Activated naive CD4-positive, alpha-beta T cell treated with anti-CD3 and anti-CD28 coated beads, Interleukin-2, amount 50 U/mL, for 24 hours (primary cell): ENCODE results near the gene SPATA45.
A peak's percentile ranks its signal among the peaks of the same experiment; 100 is the strongest.
"Not testable (repeated sequence)": the region's sequence is repeated elsewhere in the genome, so short reads cannot be mapped to it uniquely, and the experiment has no call there.

Source experiments
- H3K27ac Mint-ChIP-seq: one replicate; pipeline ENCODE4 v1.8.0; 2021; ENCODE audit warnings: mild to moderate bottlenecking, mixed read lengths
- H3K27me3 Mint-ChIP-seq: one replicate; pipeline ENCODE4 v1.8.0; 2021; ENCODE audit warnings: mixed read lengths
- H3K36me3 Mint-ChIP-seq: one replicate; pipeline ENCODE4 v1.8.0; 2021; ENCODE audit warnings: mixed read lengths
- H3K4me1 Mint-ChIP-seq: one replicate; pipeline ENCODE4 v1.8.0; 2021; ENCODE audit warnings: mixed read lengths
- H3K4me3 Mint-ChIP-seq: one replicate; pipeline ENCODE4 v1.8.0; 2021; ENCODE audit warnings: mild to moderate bottlenecking, mixed read lengths
- H3K9me3 Mint-ChIP-seq: one replicate; pipeline ENCODE4 v1.8.0; 2021; ENCODE audit warnings: mixed read lengths

The SPATA45 gene

GRCh38 chr1:212853658-212854057 is 6.2 kb upstream of the SPATA45 start:
- peaks cover 20% of the 10 kb centered on the region for H3K4me1 Mint-ChIP-seq
- no peak overlapping the region for H3K4me3 Mint-ChIP-seq
- no peak overlapping the region for H3K27ac Mint-ChIP-seq
- no peaks in the 10 kb centered on the region for H3K27me3 Mint-ChIP-seq
- peaks cover 9% of the 10 kb centered on the region for H3K36me3 Mint-ChIP-seq
- H3K9me3 Mint-ChIP-seq: peaks cover 5% of the 10 kb centered on the region

DNA sequence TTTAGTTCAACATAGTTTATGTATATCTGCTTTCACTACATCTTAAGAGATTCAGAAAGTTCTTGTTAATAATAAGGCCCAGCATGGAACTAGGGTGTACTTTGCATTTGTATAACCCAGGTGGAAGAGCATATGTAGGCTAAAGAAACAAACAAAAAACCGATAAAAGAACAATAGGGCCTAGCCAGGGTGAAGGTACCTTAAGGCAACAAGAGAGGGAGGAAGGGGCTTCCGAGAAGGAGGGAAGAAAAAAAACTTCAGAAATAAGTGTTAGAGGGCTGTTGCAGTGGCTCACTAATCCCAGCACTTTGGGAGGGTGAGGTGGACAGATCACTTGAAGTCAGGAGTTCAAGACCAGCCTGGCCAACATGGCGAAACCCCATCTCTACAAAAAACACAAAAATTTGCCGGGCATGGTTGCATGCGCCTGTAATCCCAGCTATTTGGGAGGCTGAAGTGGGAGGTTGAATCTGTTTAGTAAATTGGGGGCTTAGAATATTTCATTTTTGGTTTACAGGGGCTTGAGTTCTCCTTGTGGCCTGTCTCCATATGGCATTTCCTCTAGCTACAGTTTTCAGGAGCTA is 4.7 kb upstream of the SPATA45 start:
- Mint-ChIP-seq H3K27ac (no peak overlapping the region), H3K4me3 (no peak overlapping the region), H3K27me3 (no peaks in the 10 kb centered on the region), H3K9me3 (peaks cover 5% of the 10 kb centered on the region), H3K36me3 (peaks cover 9% of the 10 kb centered on the region), H3K4me1 (peaks cover 12% of the 10 kb centered on the region)

DNA sequence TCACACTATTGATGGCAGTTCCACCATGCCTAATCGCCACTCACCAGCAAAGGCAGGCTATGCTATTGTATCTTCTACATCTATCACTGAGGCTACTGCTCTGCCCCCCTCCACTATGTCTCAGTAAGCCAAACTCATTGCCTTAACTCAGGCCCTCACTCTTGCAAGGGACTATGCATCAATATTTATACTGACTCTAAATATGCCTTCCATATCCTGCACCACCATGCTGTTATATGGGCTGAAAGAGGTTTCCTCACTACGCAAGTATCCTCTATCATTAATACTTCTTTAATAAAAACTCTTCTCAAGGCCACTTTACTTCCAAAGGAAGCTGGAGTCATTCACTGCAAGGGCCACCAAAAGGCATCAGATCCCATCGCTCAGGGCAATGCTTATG is 2.9 kb downstream of the SPATA45 start:
- not testable (repeated sequence) for H3K4me3 Mint-ChIP-seq, H3K4me1 Mint-ChIP-seq, H3K27me3 Mint-ChIP-seq, H3K9me3 Mint-ChIP-seq, H3K36me3 Mint-ChIP-seq, H3K27ac Mint-ChIP-seq

DNA sequence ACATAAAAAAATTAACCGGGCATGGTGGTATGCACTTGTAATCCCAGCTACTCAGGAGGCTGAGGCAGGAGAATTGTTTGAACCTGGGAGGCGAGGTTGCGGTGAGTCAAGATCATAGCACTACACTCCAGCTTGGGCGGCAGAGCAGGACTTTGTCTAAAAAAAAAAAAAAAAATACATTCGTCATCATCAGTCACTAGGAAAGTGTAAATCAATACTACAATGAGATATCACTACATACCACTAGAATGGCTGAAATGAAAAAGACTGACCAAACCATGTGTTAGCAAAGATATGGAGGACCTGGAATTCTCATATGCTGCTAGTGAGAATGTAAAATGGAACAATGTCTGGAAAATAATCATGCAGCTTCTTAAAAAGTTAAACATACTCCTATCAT is 9.3 kb downstream of the SPATA45 start:
- H3K27me3 Mint-ChIP-seq: no peaks in the 10 kb centered on the region
- no peaks in the 10 kb centered on the region for H3K4me1 Mint-ChIP-seq
- H3K4me3 Mint-ChIP-seq: no peak overlapping the region
- no peaks in the 10 kb centered on the region for H3K36me3 Mint-ChIP-seq
- H3K27ac Mint-ChIP-seq: no peak overlapping the region
- no peaks in the 10 kb centered on the region for H3K9me3 Mint-ChIP-seq

GRCh38 chr1:212833211-212834207 is 13.9 kb downstream of the SPATA45 start:
- H3K4me1 Mint-ChIP-seq, H3K27ac Mint-ChIP-seq, H3K36me3 Mint-ChIP-seq, H3K9me3 Mint-ChIP-seq, H3K4me3 Mint-ChIP-seq, H3K27me3 Mint-ChIP-seq: not testable (repeated sequence)

DNA sequence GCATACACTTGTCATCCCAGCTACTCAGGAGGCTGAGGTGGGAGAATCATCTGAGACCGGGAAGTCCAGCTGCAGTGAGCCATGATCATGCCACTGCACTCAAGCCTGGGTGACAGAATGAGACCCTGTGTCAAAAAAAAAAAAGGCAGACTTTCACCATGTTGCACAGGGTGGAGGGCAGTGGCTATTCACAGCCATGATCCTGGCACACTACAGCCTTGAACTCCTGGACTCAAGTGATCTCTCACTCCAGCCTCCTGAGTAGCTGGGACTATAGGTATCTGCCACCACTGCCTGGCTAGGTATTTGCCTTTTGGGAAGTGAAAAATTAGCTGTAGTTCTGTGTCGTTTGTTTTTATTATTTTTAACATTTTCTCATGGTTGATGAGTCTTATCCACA is 19.1 kb downstream of the SPATA45 start:
- H3K27me3 Mint-ChIP-seq: no peaks in the 10 kb centered on the region
- H3K9me3 Mint-ChIP-seq: peaks cover 14% of the 10 kb centered on the region
- no peak overlapping the region for H3K27ac Mint-ChIP-seq
- peaks cover 10% of the 10 kb centered on the region for H3K36me3 Mint-ChIP-seq
- no peak overlapping the region for H3K4me3 Mint-ChIP-seq
- no peaks in the 10 kb centered on the region for H3K4me1 Mint-ChIP-seq

- no peaks in the 10 kb centered on the region for H3K27me3 Mint-ChIP-seq
Observed at GRCh38 chr1:212827831-212828278, 19.6 kb downstream of the SPATA45 start.

GRCh38 chr1:212827171-212827776 is 20.2 kb downstream of the SPATA45 start:
- Mint-ChIP-seq H3K27me3 (no peaks in the 10 kb centered on the region), H3K4me3 (no peak overlapping the region), H3K4me1 (no peaks in the 10 kb centered on the region), H3K9me3 (peaks cover 14% of the 10 kb centered on the region), H3K27ac (no peak overlapping the region), H3K36me3 (peaks cover 10% of the 10 kb centered on the region)

More at GRCh38 chr1:212827831-212828278, 19.6 kb downstream of the SPATA45 start:
- Mint-ChIP-seq H3K4me1 (no peaks in the 10 kb centered on the region), H3K36me3 (peaks cover 10% of the 10 kb centered on the region), H3K9me3 (peaks cover 14% of the 10 kb centered on the region), H3K4me3 (no peak overlapping the region), H3K27ac (no peak overlapping the region)

GRCh38 chr1:212825798-212826452 is 21.5 kb downstream of the SPATA45 start:
- Mint-ChIP-seq H3K27me3 (no peaks in the 10 kb centered on the region), H3K36me3 (peaks cover 10% of the 10 kb centered on the region), H3K9me3 (peaks cover 14% of the 10 kb centered on the region), H3K4me3 (no peak overlapping the region), H3K27ac (no peak overlapping the region), H3K4me1 (no peaks in the 10 kb centered on the region)

DNA sequence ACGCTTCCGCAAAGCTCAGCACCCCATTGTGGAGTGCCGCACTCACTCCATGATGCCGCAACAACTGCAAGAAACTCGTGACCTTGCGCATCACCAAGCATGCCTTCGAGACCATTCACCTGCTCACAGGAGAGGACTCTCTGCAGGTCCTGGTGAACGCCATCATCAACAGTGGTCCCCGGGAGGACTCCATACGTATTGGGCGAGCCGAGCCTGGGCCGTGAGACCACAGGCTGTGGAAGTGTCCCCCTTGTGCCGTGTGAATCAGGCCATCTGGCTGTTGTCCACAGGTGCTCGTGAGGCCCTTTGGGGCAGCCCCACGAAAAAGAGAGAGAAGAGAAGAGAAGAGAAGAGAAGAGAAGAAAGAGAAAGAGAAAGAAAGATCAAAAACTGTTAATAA is 23.2 kb downstream of the SPATA45 start:
- peak overlapping the region; percentile 69 for H3K27ac Mint-ChIP-seq
- H3K4me1 Mint-ChIP-seq: peaks cover 3% of the 10 kb centered on the region

GRCh38 chr1:212822956-212823355 is 24.5 kb downstream of the SPATA45 start:
- Mint-ChIP-seq H3K4me3 (no peak overlapping the region), H3K27ac (no peak overlapping the region), H3K36me3 (peaks cover 10% of the 10 kb centered on the region), H3K27me3 (no peaks in the 10 kb centered on the region), H3K9me3 (peaks cover 14% of the 10 kb centered on the region), H3K4me1 (peaks cover 3% of the 10 kb centered on the region)

More for the DNA sequence above, 23.2 kb downstream of the SPATA45 start:
- H3K27me3 Mint-ChIP-seq: no peaks in the 10 kb centered on the region
- no peak overlapping the region for H3K4me3 Mint-ChIP-seq
- H3K36me3 Mint-ChIP-seq: peaks cover 10% of the 10 kb centered on the region
- H3K9me3 Mint-ChIP-seq: peaks cover 14% of the 10 kb centered on the region

DNA sequence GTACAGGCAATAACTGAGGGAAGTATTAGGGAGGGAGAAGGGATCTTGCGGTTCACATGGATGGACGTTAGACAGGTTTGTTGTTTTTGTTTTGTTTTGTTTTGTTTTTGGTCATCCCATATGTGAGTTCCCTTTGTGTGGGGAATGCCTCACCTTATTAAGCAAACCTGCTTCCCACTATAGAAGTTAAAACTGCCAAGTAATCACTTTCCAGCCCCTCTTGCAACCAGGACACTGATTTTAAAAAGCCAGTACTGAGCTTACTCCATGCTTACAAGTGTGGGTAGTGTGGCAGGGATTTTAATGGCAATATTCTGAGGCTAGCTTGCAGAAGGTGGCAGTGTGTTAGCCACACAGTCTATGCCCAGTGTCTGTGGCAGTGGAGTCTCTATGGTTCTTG is 26.5 kb downstream of the SPATA45 start:
- Mint-ChIP-seq H3K27me3 (no peaks in the 10 kb centered on the region), H3K4me3 (no peak overlapping the region), H3K27ac (no peak overlapping the region), H3K9me3 (peaks cover 12% of the 10 kb centered on the region), H3K4me1 (peaks cover 3% of the 10 kb centered on the region), H3K36me3 (peaks cover 9% of the 10 kb centered on the region)

DNA sequence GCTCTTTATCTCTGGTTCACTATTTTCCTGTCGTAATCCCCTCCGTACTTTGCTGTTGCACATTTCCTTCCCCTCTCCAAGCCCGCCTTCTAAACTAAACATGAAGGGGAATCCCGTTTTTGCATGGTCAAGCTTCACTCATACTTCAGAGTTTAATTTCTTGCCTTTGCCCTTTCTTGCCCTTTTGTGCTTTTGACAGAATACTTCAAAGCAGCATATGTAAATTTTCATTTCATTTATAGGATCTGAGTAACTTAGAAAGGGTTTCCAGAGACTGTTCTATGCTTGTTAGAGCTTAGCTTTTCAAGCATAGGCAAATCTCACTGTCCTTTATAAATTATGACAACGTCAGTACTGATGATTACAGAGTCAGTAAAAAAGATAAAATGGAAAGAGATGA is 27.7 kb downstream of the SPATA45 start:
- H3K27ac Mint-ChIP-seq: no peak overlapping the region

DNA sequence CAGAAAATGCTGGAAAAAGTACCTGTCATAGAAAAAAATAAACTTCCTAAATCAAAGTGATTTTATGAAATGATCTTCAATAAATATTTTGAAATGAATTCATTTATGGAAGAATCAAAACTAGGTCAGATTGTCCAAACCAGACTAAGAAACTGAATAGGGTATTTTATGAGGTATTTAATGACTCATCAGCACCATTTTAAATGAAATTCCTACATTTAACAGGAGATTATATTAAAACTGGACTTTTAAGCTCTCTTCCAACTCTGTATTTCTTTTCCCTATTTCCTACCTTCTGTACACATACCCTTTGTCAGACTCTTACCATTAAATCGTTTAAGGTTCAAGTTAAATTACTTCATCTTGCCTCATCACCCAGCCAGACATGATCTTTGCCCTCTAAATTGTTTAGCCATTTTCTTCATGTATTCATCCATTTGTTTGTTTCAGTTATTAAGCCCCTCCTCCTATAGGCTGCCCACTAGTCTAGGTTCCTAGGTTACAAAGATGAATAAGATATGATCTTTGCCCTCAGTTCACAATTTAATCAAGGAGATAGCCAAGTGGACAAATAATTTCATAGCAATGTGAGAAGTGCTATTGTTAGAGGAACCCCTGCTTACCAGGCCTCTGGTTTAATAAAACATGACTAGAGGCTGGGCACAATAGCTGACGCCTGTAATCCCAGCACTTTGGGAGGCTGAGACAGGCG is 30.7 kb downstream of the SPATA45 start:
- Mint-ChIP-seq H3K4me3 (no peak overlapping the region), H3K27me3 (no peaks in the 10 kb centered on the region), H3K4me1 (peaks cover 3% of the 10 kb centered on the region), H3K27ac (no peak overlapping the region), H3K9me3 (no peaks in the 10 kb centered on the region), H3K36me3 (peaks cover 1% of the 10 kb centered on the region)

More for the DNA sequence above, 27.7 kb downstream of the SPATA45 start:
- Mint-ChIP-seq H3K4me3 (no peak overlapping the region), H3K27me3 (no peaks in the 10 kb centered on the region), H3K9me3 (peaks cover 8% of the 10 kb centered on the region), H3K36me3 (peaks cover 6% of the 10 kb centered on the region), H3K4me1 (peaks cover 3% of the 10 kb centered on the region)
